GM12878 (cell line): Measurements from ENCODE around the gene IKZF1.

Source experiments
- BHLHE40 ChIP-seq, 2 experiments: fragments of 450-650 bp in 1 of 2; IDR thresholded peaks; 2 replicates each; pipeline ENCODE4 v1.6.1; 2011 to 2017; ENCODE audit warnings: low read depth in 2 of 2, borderline replicate concordance in 1 of 2, improper control_type of control experiment in 1 of 2, low read length in 1 of 2, mild to moderate bottlenecking in 1 of 2
- CHD2 ChIP-seq: IDR thresholded peaks from 2 replicates; pipeline ENCODE4 v1.6.1; 2011; ENCODE audit warnings: low read depth, low read length, improper control_type of control experiment, borderline replicate concordance
- CTCF ChIP-seq, 3 experiments: IDR thresholded peaks in 2 of 3; conservative IDR thresholded peaks in 1 of 3; 2 replicates each; pipeline ENCODE4 v1.5.1; 2011; ENCODE audit warnings: low read depth in 3 of 3, low read length in 3 of 3, mild to moderate bottlenecking in 3 of 3, control low read depth in 2 of 3, moderate library complexity in 2 of 3, inconsistent platforms in 1 of 3, mixed read lengths in 1 of 3; ENCODE audit not compliant: control insufficient read depth in 2 of 3, insufficient read depth in 1 of 3; ENCODE audit errors: extremely low read depth in 1 of 3
- EZH2 ChIP-seq: IDR thresholded peaks from 2 replicates; pipeline ENCODE4 v1.6.1; 2012; ENCODE audit warnings: low read depth, mild to moderate bottlenecking, control low read depth, inconsistent platforms, low read length, borderline replicate concordance; ENCODE audit not compliant: control insufficient read depth
- KDM1A ChIP-seq: fragments of 200-600 bp; sonication (generic); IDR thresholded peaks from 2 replicates; pipeline ENCODE4 v1.6.1; 2016; ENCODE audit warnings: borderline replicate concordance
- NR2C2 ChIP-seq: IDR thresholded peaks from 2 replicates; pipeline ENCODE4 v1.6.1; 2011; ENCODE audit warnings: borderline replicate concordance, low read depth; ENCODE audit not compliant: control insufficient read depth, insufficient read length
- NR2F1 ChIP-seq: fragments of 450-650 bp; conservative IDR thresholded peaks from 2 replicates; pipeline ENCODE4 v1.6.1; 2017; ENCODE audit warnings: mild to moderate bottlenecking
- PAX5 ChIP-seq: IDR thresholded peaks from 2 replicates; pipeline ENCODE4 v1.6.1; 2011; ENCODE audit warnings: low read depth, low read length, borderline replicate concordance
- RCOR1 ChIP-seq: conservative IDR thresholded peaks from 2 replicates; pipeline ENCODE4 v1.6.1; 2012; ENCODE audit warnings: low read depth, low read length, improper control_type of control experiment
- SIX5 ChIP-seq: IDR thresholded peaks from 2 replicates; pipeline ENCODE4 v1.6.1; 2011; ENCODE audit warnings: mild to moderate bottlenecking, low read depth, low read length, moderate library complexity; ENCODE audit not compliant: severe bottlenecking
- SKIL ChIP-seq: fragments of 450-650 bp; IDR thresholded peaks from 2 replicates; pipeline ENCODE4 v1.6.1; 2017; ENCODE audit warnings: mild to moderate bottlenecking, low read depth, inconsistent platforms; ENCODE audit not compliant: poor library complexity, severe bottlenecking

- no peak for TF ChIP-seq SIX5
- no peak for TF ChIP-seq RCOR1
- TF ChIP-seq EZH2: no peak
- TF ChIP-seq CHD2: no peak
- no peak for TF ChIP-seq CTCF (IDR thresholded peaks at IDR 0.05 in 2 of 3, conservative IDR thresholded peaks at IDR 0.05 in 1 of 3; ENCODE audit: control insufficient read depth in 2 of 3, extremely low read depth in 1 of 3, insufficient read depth in 1 of 3, low read depth in 3 of 3, low read length in 3 of 3)
- TF ChIP-seq BHLHE40 (IDR thresholded peaks at IDR 0.05; ENCODE audit: borderline replicate concordance in 1 of 2, low read depth in 2 of 2, low read length in 1 of 2): no peak
- no peak for TF ChIP-seq SKIL
- TF ChIP-seq NR2F1: no peak
- no peak for TF ChIP-seq NR2C2
- no peak for TF ChIP-seq PAX5
- no peak for TF ChIP-seq KDM1A
Observed at GRCh38 chr7:50330254-50330653, 25.7 kb downstream of the IKZF1 start.
